Measurements from ENCODE around the gene ACTA2.

ACTA2 gene

DNA sequence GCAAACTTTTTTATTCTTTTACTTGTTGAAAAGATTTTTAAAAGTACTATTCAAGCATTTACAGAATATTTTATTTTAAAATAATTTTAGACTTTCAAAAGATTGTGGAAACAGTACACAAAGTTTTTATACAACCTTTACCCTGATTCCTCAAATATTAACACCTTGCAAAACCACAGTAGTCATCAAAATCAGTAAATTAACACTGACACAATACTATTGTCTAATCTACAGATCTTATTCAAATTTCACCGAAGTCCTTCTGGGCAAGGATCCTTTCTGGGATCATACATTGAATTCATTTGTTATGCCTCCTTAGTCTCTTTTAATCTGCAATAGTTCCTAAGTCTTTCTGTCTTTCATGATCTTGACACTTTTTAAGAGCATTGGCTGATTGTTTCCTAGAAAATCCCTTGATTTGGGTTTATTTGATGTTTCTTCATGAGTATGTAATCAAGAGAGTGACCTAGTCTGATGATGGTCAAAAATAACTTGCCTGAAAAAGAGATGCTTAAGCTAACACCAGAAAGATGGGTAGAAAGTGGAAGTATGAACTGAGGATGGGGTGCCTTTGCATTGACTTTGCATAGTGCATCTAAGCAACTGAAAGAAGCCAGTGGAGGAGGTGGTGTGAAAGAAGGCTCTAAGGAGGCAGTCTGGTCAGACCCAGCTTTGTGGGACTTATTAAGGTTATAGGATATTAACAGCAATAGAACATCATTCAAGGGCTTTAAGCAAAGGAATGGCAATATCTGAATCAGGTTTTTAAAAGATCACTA, 62.8 kb downstream of the ACTA2 start:
- no peak for FAIRE-seq

DNA sequence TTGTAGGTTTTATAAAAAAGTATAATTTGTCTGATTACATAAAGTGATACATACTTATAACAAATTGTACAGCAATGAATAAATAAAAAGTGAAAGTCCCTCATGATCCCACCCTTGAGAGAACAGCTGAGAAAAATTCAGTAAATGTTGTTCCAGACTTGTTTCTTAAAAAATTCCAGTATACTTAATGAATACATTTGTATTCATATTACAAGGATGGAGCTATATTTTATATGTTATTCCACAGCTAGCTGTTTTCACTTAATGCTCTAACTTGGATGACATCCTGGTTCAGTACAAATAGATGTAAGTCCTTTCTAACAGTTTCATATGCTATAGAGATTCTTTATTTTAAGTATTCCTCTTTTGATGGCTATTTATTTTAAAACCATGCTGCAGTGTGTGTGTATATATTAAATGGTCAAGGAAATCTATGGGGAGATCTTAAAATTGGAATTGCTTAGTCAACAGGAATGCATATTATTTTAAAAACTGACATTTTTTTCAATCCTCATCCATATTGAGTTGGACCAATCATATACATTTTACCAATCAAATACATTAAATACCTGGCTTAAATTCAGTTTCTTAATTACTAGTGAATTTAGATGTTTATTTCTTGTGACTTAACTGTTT, 63.6 kb downstream of the ACTA2 start:
- no peak for FAIRE-seq

DNA sequence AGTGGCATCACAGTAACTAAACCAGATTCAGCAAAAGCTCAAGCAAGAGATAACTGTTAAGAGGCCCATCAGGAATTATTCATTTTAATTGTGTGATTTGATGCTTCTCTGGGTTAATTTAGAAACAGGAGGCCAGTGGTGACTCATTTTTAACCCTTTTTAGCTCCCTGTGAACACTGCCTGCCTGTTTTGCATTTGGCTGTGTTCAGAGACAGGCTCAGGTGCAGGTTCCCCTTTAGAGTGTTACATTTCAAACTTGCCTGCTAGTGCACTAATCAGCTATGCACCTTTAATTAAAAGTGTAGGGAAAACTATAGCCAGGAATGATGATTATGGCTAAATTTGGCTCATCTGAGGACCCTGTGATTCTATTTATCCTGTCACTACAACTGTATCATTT, 66.0 kb downstream of the ACTA2 start:
- FAIRE-seq: no peak
